Omental fat pad (tissue), 4 donors: Measurements from ENCODE around the gene ESRRA. TPM values are rescaled to one million over a fixed set of nuclear protein-coding genes. Genes with fewer than 3 reads are reported as not detected.

Experiments used
- ATAC-seq: fragments of 150-250 bp; one replicate; pipeline ENCODE4 v1.9.1; 2016; ENCODE audit warnings: mild to moderate bottlenecking, moderate library complexity; ENCODE audit not compliant: low FRiP score
- DNase-seq: peaks from one replicate; pipeline ENCODE4 v3.0.0-alpha.2; 2019; ENCODE audit warnings: low spot score
- total RNA-seq, 4 donors: library from RNA; depleted of rRNA; stranded (reverse); fragments of >200 nt; gene quantifications; one replicate each; pipeline ENCODE4 v1.1.0, GENCODE V29; 2016
- TF ChIP-seq, protein P1 (sequence below), 3 donors: fragments of 450-650 bp; IDR thresholded peaks; one replicate each; pipeline ENCODE4 v1.5.1; 2016 to 2017; ENCODE audit warnings: antibody characterized with exemption in 3 of 3, mild to moderate bottlenecking in 3 of 3, moderate library complexity in 2 of 3

The ESRRA gene
- total RNA-seq, 4 donors from 2014 or later, result 32.1 to 50.8 (median 44.6) TPM

DNA sequence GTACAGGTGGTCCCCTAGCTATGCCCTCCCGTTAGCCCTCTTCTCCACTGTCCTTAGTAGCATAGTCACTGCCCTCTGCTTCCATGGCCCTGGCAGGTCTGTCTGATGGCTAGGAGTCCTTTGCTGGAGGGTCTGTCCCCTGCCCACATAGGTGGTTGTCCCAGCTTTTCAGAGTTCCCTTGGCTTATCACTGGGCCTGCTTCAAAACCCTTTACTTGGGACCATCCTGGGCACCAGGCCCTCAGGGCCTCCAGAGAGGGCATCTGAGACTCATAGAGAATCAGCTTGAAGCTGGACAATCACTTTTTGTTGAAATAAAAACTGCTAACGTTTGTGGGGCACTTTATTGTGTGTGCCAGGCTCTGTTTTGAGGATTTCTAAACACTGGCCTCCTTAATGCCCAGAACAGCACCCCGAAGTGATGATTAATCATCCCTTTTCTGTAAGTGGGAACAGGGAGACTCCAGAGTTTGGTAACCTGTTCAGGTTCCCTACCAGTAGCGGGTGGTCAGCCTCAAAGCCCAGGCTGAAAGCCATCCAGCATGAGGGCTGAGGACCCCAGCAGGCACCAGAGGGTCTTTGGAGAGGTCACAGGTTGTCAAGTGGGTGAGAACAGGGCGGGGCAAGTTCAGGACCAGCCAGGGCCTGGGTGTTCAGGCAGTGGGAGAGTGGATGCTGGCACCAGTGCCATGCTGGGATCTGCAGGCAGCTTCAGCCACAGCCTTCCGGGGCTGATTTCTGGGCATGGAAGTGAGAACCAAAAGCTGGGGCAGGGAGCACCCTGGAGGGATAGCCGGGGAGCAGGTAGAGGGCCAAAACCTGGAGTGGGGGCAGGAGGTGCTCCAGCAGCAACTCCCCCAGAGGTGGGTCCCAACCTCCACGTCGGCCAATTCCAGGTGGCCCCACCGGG is 14.7 kb upstream of the ESRRA start:
- ATAC-seq, result no peak
- no peak for DNase-seq
- TF ChIP-seq, protein P1, sequence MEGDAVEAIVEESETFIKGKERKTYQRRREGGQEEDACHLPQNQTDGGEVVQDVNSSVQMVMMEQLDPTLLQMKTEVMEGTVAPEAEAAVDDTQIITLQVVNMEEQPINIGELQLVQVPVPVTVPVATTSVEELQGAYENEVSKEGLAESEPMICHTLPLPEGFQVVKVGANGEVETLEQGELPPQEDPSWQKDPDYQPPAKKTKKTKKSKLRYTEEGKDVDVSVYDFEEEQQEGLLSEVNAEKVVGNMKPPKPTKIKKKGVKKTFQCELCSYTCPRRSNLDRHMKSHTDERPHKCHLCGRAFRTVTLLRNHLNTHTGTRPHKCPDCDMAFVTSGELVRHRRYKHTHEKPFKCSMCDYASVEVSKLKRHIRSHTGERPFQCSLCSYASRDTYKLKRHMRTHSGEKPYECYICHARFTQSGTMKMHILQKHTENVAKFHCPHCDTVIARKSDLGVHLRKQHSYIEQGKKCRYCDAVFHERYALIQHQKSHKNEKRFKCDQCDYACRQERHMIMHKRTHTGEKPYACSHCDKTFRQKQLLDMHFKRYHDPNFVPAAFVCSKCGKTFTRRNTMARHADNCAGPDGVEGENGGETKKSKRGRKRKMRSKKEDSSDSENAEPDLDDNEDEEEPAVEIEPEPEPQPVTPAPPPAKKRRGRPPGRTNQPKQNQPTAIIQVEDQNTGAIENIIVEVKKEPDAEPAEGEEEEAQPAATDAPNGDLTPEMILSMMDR (IDR thresholded peaks at IDR 0.05), result no peak

DNA sequence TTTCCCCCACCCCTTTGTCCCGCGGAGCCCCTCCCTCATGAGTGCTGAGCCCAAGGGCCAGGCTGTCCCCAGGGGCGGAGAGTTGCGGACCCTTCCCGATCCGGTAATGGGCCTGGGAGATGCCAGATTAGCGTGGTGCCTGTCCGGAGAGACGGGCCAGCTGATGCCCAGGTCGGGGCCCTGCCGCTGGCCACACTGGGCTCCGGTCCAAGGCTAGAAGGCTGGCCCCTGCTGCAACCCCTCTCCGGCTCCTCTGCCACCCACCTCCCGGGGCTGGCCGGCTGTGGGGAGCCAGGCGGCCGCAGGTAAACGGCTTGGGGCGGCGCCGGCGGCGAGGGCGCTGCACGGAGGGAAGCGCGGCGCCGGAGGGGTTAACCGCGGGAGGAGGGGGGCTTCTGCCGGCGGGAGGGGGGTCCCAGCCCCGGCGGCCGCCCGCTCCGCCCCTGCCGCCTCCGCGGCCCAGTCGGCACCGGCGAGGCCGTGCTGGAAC is 14.0 kb upstream of the ESRRA start, which contains the start of gene KCNK4:
TSS of gene KCNK4 (plus strand) at position 41 of the 490 bp plus-strand sequence. CDS start 1,717 bp downstream, outside the sequence.
- DNase-seq (no peak), ATAC-seq (no peak)
- TF ChIP-seq, protein P1 (IDR thresholded peaks at IDR 0.05), result no peak

DNA sequence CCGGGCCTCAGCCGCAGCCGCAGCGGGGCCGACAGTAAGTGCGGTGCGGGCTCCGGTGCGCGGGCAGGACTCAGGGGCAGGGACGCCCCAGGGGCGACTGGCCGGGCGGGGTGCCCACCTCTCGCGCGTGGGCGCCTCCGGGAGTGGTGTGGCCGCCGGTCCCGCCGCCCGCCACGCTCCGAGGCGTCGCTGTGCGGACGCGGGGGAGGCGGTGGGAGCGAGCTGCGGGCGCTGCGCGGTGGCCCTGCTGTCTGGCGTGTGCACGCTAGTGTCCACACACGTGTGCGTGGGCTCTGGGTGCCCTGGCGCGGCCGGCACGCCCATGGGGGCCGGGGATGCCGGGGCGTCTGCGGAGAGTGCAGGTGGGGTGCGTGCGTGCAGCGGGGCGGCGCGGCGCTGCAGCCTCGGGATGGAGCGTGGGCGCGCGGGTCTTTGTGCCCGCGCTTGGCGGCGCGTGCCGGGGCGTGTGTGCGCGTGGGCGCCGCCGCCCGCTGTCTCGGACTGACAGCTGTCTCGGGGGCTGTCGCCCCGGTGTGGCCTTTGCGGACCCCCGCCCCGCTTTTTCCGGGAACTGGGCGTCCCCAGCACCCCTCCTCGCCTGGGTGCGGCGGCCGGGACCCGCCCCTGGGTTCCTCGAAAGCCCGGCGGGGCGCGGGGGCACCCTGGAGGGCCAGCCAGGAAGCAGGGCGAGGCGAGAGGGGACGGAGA is 13.4 kb upstream of the ESRRA start:
- TF ChIP-seq, protein P1 (IDR thresholded peaks at IDR 0.05), result no peak
- ATAC-seq (no peak), DNase-seq (no peak)

DNA sequence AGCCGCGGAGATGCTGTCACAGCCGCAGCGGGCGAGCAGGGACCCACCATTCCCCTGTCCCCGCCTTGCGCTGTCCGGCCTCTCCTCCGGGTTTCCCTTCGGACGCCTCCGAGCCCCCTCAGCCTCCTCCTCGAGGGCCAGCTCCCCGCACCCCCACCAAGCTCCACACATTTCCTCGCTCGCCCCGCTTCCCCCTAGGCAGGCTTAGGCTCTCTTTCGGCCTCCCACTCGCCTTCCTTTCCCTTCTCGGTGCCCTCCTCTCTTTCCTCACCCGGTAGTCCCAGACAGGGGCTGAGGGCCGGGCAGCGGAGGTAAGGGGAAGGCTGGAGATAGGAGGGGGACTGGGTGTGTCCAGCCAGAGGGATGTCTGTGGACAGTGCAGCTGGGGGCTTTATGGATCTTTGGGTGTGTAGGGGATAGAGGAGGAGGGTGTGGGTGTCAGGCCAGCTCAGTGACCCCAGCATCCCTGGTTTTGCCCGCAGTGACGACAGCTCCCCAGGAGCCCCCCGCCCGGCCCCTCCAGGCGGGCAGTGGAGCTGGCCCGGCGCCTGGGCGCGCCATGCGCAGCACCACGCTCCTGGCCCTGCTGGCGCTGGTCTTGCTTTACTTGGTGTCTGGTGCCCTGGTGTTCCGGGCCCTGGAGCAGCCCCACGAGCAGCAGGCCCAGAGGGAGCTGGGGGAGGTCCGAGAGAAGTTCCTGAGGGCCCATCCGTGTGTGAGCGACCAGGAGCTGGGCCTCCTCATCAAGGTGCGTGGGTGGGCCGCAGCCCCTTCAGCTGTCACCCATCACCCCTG is 12.7 kb upstream of the ESRRA start:
- TF ChIP-seq, protein P1 (IDR thresholded peaks at IDR 0.05), result no peak
- DNase-seq (no peak), ATAC-seq (no peak)

DNA sequence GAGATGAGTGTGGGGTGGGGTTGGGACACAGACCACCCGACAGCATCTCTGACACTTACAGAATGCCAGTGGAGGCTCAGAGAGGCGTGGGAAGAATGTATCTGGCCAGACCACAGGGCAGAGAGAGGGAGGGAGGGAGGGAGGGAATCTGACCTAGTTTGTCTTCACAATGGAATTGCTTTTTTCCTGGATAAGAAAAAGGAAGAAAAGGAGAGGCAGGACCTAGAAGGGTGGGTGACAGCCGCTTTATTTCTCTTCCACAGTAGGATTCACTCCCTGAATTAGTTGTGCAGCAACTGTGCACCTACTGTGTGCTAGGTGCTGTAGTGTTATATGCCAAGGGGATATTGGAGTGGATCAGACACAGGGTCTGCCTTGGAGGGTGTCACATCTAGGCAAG is 10.6 kb upstream of the ESRRA start:
- ATAC-seq, result no peak

DNA sequence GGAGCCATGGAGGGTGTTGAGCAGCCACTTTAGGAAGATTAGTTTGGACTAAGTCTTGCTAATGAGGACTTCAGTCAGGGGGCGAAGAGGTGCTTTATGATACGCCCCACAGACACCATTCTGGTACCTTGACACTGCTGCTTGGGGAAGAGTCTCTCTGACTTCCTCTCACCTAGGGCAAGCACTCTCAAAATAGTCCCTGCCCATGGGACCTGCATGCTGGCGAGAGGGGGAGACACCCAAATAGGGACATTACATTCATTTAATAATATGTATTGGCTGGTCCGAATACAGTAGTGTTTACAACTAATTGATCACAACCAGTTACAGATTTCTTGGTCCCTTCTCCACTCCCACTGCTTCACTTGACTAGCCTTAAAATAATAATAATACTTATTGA is 9.6 kb upstream of the ESRRA start:
- TF ChIP-seq, protein P1 (IDR thresholded peaks at IDR 0.05), result no peak
- no peak for ATAC-seq
- DNase-seq, result no peak

More for the DNA sequence above, 10.6 kb upstream of the ESRRA start:
- no peak for DNase-seq
- TF ChIP-seq, protein P1 (IDR thresholded peaks at IDR 0.05), result no peak
